OCI-LY3 (cell line): ENCODE measurements around the gene KRTAP22-1.

Experiments
- H2AFZ ChIP-seq: fragments of 200-600, 300-600 bp; shearing (Covaris generic); 2 replicates; pipeline ENCODE4 v1.6.0; 2014; ENCODE audit warnings: antibody characterized with exemption, low read depth, low read length
- H3K27ac ChIP-seq: fragments of 200-600, 300-600 bp; sonication (generic); 2 replicates; pipeline ENCODE4 v1.5.1; 2014; ENCODE audit warnings: mild to moderate bottlenecking, low read length, moderate library complexity, mixed read lengths
- H3K27me3 ChIP-seq: fragments of 200-600, 300-600 bp; sonication (generic); 2 replicates; pipeline ENCODE4 v1.6.1; 2014; ENCODE audit warnings: low read depth, low read length, mixed read lengths
- H3K36me3 ChIP-seq: fragments of 200-600, 300-600 bp; sonication (generic); replicated peaks from 2 replicates; pipeline ENCODE3; 2014; ENCODE audit warnings: low read depth, low read length, mixed read lengths
- H3K4me1 ChIP-seq: fragments of 300-600, 200-600 bp; sonication (generic); 2 replicates; pipeline ENCODE4 v1.6.1; 2014; ENCODE audit warnings: low read length, mixed read lengths
- H3K4me2 ChIP-seq: fragments of 200-600, 300-600 bp; sonication (generic); 2 replicates; pipeline ENCODE4 v1.6.1; 2014; ENCODE audit warnings: low read length, mixed read lengths
- H3K4me3 ChIP-seq: fragments of 300-600, 200-600 bp; sonication (generic); 2 replicates; pipeline ENCODE4 v1.5.1; 2014; ENCODE audit warnings: antibody characterized with exemption, mild to moderate bottlenecking, low read length, moderate library complexity
- H3K79me2 ChIP-seq: fragments of 300-600, 200-600 bp; shearing (Covaris generic); 2 replicates; pipeline ENCODE4 v1.6.1; 2014; ENCODE audit warnings: mild to moderate bottlenecking, low read length, mixed read lengths
- H3K9ac ChIP-seq: fragments of 300-600, 200-600 bp; shearing (Covaris generic); 2 replicates; pipeline ENCODE4 v1.6.0; 2014; ENCODE audit warnings: mild to moderate bottlenecking, low read length, moderate library complexity
- H3K9me3 ChIP-seq: fragments of 200-600, 300-600 bp; shearing (Covaris generic); 2 replicates; pipeline ENCODE4 v1.6.1; 2014; ENCODE audit warnings: low read length, mixed read lengths; ENCODE audit not compliant: insufficient read depth
- H4K20me1 ChIP-seq: fragments of 200-600, 300-600 bp; sonication (generic); 2 replicates; pipeline ENCODE4 v1.6.1; 2016; ENCODE audit warnings: low read length, mixed read lengths; ENCODE audit not compliant: insufficient read depth
- CTCF ChIP-seq: fragments of 200-600, 300-600 bp; sonication (generic); IDR thresholded peaks from 2 replicates; pipeline ENCODE4 v1.5.1; 2014; ENCODE audit warnings: antibody characterized with exemption, low read length, low read depth
- EZH2phosphoT487 ChIP-seq: fragments of 200-600 bp; shearing (Covaris generic); IDR thresholded peaks from 2 replicates; pipeline ENCODE4 v1.6.1; 2018; ENCODE audit warnings: antibody characterized with exemption, mixed run types, low read depth

Gene KRTAP22-1

GRCh38 chr21:30642564-30642963, 41.7 kb downstream of the KRTAP22-1 start, which contains the start of gene KRTAP20-3:
Gene KRTAP20-3 (plus strand): TSS chr21:30642864.
- no peaks in the 10 kb centered on the region for H3K9me3 ChIP-seq
- no peaks in the 10 kb centered on the region for H3K4me1 ChIP-seq
- TF ChIP-seq EZH2phosphoT487 (no peak), CTCF (no peak)
- no peak within 1 kb of the TSS for H3K9ac ChIP-seq
- no peak within 1 kb of the TSS for H2AFZ ChIP-seq
- no peak within 1 kb of the TSS for H3K4me2 ChIP-seq
- H4K20me1 ChIP-seq, result no peaks in the 10 kb centered on the region
- H3K36me3 ChIP-seq, result no peaks in the 10 kb centered on the region
- no peaks in the 10 kb centered on the region for H3K79me2 ChIP-seq
- H3K27me3 ChIP-seq, result no peaks in the 10 kb centered on the region
- no peak within 1 kb of the TSS for H3K27ac ChIP-seq
- no peak within 1 kb of the TSS for H3K4me3 ChIP-seq

DNA sequence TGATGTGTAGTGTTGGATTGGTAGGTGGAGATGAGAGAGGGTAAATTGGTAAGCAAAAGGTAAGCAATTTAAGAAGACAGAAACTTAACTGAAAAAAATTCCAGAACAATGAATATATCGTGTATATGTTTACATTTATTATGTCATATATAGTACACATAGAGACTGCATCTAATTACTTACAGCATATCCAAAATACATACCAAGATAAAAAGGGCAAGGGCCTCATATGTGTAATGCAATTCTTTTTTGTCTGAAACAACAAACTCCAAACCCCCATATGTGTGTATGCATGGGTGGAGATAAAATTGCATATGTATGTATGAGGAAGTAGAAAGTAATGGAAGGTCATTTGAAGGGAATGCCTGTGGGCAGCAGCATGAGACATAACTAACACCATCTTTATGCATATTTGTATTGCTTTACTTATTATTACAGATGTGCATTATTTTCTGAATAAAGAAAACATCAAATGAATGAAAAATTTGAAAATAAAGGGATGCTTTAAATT, 46.1 kb downstream of the KRTAP22-1 start:
- Histone ChIP-seq H3K4me1 (no peaks in the 10 kb centered on the region), H3K36me3 (no peaks in the 10 kb centered on the region), H3K79me2 (no peaks in the 10 kb centered on the region), H3K9ac (no peak overlapping the region), H4K20me1 (no peaks in the 10 kb centered on the region), H2AFZ (no peak overlapping the region), H3K27ac (no peak overlapping the region), H3K9me3 (no peaks in the 10 kb centered on the region), H3K4me3 (no peak overlapping the region), H3K4me2 (no peak overlapping the region), H3K27me3 (no peaks in the 10 kb centered on the region)
- TF ChIP-seq EZH2phosphoT487 (no peak), CTCF (no peak)
